ENCODE results near the gene PAQR9. TPM values are rescaled to one million over a fixed set of nuclear protein-coding genes. Genes with fewer than 3 reads are reported as not detected.
A peak's percentile ranks its signal among the peaks of the same experiment; 100 is the strongest.

Gene PAQR9, protein sequence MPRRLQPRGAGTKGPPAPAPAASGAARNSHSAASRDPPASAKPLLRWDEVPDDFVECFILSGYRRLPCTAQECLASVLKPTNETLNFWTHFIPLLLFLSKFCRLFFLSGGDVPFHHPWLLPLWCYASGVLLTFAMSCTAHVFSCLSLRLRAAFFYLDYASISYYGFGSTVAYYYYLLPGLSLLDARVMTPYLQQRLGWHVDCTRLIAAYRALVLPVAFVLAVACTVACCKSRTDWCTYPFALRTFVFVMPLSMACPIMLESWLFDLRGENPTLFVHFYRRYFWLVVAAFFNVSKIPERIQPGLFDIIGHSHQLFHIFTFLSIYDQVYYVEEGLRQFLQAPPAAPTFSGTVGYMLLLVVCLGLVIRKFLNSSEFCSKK
- total RNA-seq (not detected), polyA plus RNA-seq (not detected), total RNA-seq (not detected)

GRCh38 chr3:142963516-142964448 is at the start of gene PAQR9:
Gene PAQR9 (minus strand): TSS chr3:142963674. CDS start chr3:142963336, 338 bp downstream.
- peaks cover 6 to 20% (median 18%) of the 10 kb centered on the region in 7 donors for H3K4me1 Mint-ChIP-seq
- no peak within 1 kb of the TSS for H3K4me3 ChIP-seq (ENCODE audit: low read length)
- H3K4me3 Mint-ChIP-seq: peak within 1 kb of the TSS; percentile 74 to 89 (median 80)
- H3K36me3 Mint-ChIP-seq: peaks cover 0 to 9% (median 0%) of the 10 kb centered on the region in 5 donors
- H3K9me3 Mint-ChIP-seq: peaks cover 0 to 3% (median 0%) of the 10 kb centered on the region in 11 donors
- no peaks in the 10 kb centered on the region for H3K9me3 ChIP-seq (ENCODE audit: control insufficient read depth in 2 of 3, low read length in 3 of 3)
- peak in 1 of 9 donors; percentile 31 for DNase-seq
- CTCF ChIA-PET: no interaction called here
- peak; percentile 46 for ATAC-seq
- no peak within 1 kb of the TSS for H3K27ac Mint-ChIP-seq
- POLR2A ChIA-PET: interaction anchor here (0.6 kb wide), 1 partner anchor 57 kb away, joined by 3 read pairs; no protein-coding TSS in a partner anchor
- no peak within 1 kb of the TSS for H3K27ac ChIP-seq (ENCODE audit: low read depth, low read length)
- peaks cover 6 to 9% of the 10 kb centered on the region in 2 donors for H3K27me3 ChIP-seq (ENCODE audit: control insufficient read depth in 2 of 2, insufficient read depth in 2 of 2, low read length in 2 of 2)
- intact Hi-C loops (cut with micrococcal nuclease): no loop called here
- peaks cover 52 to 78% (median 64%) of the 10 kb centered on the region in 5 donors for H3K27me3 Mint-ChIP-seq
- no peaks in the 10 kb centered on the region for H3K36me3 ChIP-seq (ENCODE audit: control insufficient read depth in 2 of 3, insufficient read depth in 3 of 3, low read length in 3 of 3)
- H3K4me1 ChIP-seq (ENCODE audit: control insufficient read depth in 2 of 2, insufficient read depth in 2 of 2, low read length in 2 of 2): no peaks in the 10 kb centered on the region

GRCh38 chr3:143011705-143012104 is 48.2 kb upstream of the PAQR9 start:
- ChIA-PET CTCF (no interaction called here), POLR2A (interaction anchor here (2.3 kb wide), 1 partner anchor 10 kb away, joined by 8 read pairs; the partner anchor contains the start of gene U2SURP)
- Histone ChIP-seq H3K4me1 (ENCODE audit: control insufficient read depth in 2 of 2, insufficient read depth in 2 of 2, low read length in 2 of 2) (peaks cover 0 to 9% of the 10 kb centered on the region in 2 donors), H3K4me3 (ENCODE audit: low read length) (no peak overlapping the region), H3K27ac (ENCODE audit: low read depth, low read length) (no peak overlapping the region), H3K27me3 (ENCODE audit: control insufficient read depth in 2 of 2, insufficient read depth in 2 of 2, low read length in 2 of 2) (no peaks in the 10 kb centered on the region), H3K9me3 (ENCODE audit: control insufficient read depth in 2 of 3, low read length in 3 of 3) (no peaks in the 10 kb centered on the region), H3K36me3 (ENCODE audit: control insufficient read depth in 2 of 3, insufficient read depth in 3 of 3, low read length in 3 of 3) (peaks cover 5 to 16% (median 5%) of the 10 kb centered on the region in 3 experiments)
- ATAC-seq: no peak
- Mint-ChIP-seq H3K36me3 (peaks cover 0 to 13% (median 9%) of the 10 kb centered on the region in 5 donors), H3K4me1 (peaks cover 34 to 71% (median 62%) of the 10 kb centered on the region in 7 donors), H3K4me3 (peak overlapping the region in 1 of 10 donors; percentile 52), H3K27ac (peak overlapping the region in 2 of 9 donors; percentile 3 to 78), H3K27me3 (no peaks in the 10 kb centered on the region), H3K9me3 (no peaks in the 10 kb centered on the region)
- no peak for DNase-seq
- intact Hi-C loops (cut with micrococcal nuclease): loop anchor here in 1 of 2 donors (1.0 to 2.0 kb wide), 2 partner anchors 9 to 15 kb away; no protein-coding TSS in a partner anchor

- intact Hi-C loops (cut with micrococcal nuclease): loop anchor here in 1 of 2 donors (2.0 kb wide), 1 partner anchor 17 kb away; no protein-coding TSS in a partner anchor
- ChIA-PET CTCF (no interaction called here), POLR2A (interaction anchor here (1.3 kb wide), 1 partner anchor 8 kb away, joined by 5 read pairs; the partner anchor contains the start of gene U2SURP)
- Histone ChIP-seq H3K9me3 (ENCODE audit: control insufficient read depth in 2 of 3, low read length in 3 of 3) (no peaks in the 10 kb centered on the region), H3K36me3 (ENCODE audit: control insufficient read depth in 2 of 3, insufficient read depth in 3 of 3, low read length in 3 of 3) (peaks cover 4 to 16% (median 5%) of the 10 kb centered on the region in 3 experiments), H3K27ac (ENCODE audit: low read depth, low read length) (no peak overlapping the region), H3K4me1 (ENCODE audit: control insufficient read depth in 2 of 2, insufficient read depth in 2 of 2, low read length in 2 of 2) (peaks cover 3 to 9% of the 10 kb centered on the region in 2 donors), H3K4me3 (ENCODE audit: low read length) (no peak overlapping the region), H3K27me3 (ENCODE audit: control insufficient read depth in 2 of 2, insufficient read depth in 2 of 2, low read length in 2 of 2) (no peaks in the 10 kb centered on the region)
- H3K36me3 Mint-ChIP-seq: peaks cover 0 to 13% (median 7%) of the 10 kb centered on the region in 5 donors
- peaks cover 44 to 85% (median 79%) of the 10 kb centered on the region in 7 donors for H3K4me1 Mint-ChIP-seq
- no peaks in the 10 kb centered on the region for H3K9me3 Mint-ChIP-seq
- ATAC-seq: no peak
- no peaks in the 10 kb centered on the region for H3K27me3 Mint-ChIP-seq
- H3K27ac Mint-ChIP-seq: no peak overlapping the region
- no peak for DNase-seq
- peak overlapping the region in 4 of 10 donors; percentile 1 to 69 (median 16) for H3K4me3 Mint-ChIP-seq
Observed at GRCh38 chr3:143010024-143010423, 46.5 kb upstream of the PAQR9 start.

DNA sequence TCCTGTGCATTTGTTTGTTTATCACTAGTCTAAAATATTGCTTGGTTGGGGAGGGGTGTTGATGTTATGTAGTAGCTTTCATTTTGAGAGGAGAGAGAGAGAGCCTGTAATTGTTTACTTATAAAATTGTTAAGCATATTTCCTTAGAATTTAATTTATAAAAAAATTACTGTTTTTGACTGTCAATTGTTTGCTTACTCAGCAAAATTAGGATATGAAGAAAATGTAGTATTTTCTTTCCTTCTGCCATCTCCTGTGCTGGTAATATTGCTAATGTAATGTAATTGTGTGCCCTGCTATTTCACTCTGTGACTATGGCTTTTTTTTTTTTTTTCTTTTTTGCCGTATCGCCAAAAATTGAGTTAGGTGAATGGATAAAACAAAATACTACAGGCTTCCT is 41.3 kb upstream of the PAQR9 start:
- ChIA-PET CTCF (no interaction called here), POLR2A (interaction anchor here (0.7 kb wide), 1 partner anchor 546 kb away, joined by 3 read pairs; no protein-coding TSS in a partner anchor)
- Mint-ChIP-seq H3K27me3 (no peaks in the 10 kb centered on the region), H3K4me3 (peak overlapping the region in 9 of 10 donors; percentile 2 to 56 (median 41)), H3K4me1 (peaks cover 55 to 90% (median 78%) of the 10 kb centered on the region in 7 donors), H3K9me3 (no peaks in the 10 kb centered on the region), H3K36me3 (peaks cover 0 to 9% (median 0%) of the 10 kb centered on the region in 5 donors), H3K27ac (no peak overlapping the region)
- Histone ChIP-seq H3K4me3 (ENCODE audit: low read length) (no peak overlapping the region), H3K27me3 (ENCODE audit: control insufficient read depth in 2 of 2, insufficient read depth in 2 of 2, low read length in 2 of 2) (no peaks in the 10 kb centered on the region), H3K27ac (ENCODE audit: low read depth, low read length) (no peak overlapping the region), H3K4me1 (ENCODE audit: control insufficient read depth in 2 of 2, insufficient read depth in 2 of 2, low read length in 2 of 2) (peaks cover 20 to 22% of the 10 kb centered on the region in 2 donors), H3K9me3 (ENCODE audit: control insufficient read depth in 2 of 3, low read length in 3 of 3) (no peaks in the 10 kb centered on the region), H3K36me3 (ENCODE audit: control insufficient read depth in 2 of 3, insufficient read depth in 3 of 3, low read length in 3 of 3) (peaks cover 0 to 6% (median 0%) of the 10 kb centered on the region in 3 experiments)
- ATAC-seq: no peak
- no peak for DNase-seq
- intact Hi-C loops (cut with micrococcal nuclease): loop anchor here (1.0 to 5.0 kb wide), 6 partner anchors 8 to 1128 kb away; partner anchors contain the start of genes ATP1B3 (in 1 of the 2) and TFDP2 (in 1 of the 2)

DNA sequence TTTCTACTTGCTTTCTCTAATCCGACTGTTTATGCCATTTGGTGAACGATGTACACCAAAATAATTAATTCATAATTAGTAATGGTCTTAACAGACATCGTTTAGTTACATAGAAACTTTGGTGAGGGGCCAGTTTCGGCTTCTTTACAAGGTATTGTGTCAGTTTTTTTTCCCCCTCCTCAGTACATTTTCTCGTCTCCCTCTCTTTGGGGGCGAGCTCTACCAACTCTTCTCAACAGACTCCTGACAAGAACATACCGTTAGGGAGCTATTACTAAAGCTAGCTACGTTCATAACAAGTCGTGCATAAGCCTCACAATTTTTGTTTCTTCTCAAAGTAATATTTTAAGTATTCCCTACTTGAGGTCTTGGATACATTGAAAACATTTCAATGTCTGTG is 39.3 kb upstream of the PAQR9 start:
- no peaks in the 10 kb centered on the region for H3K27me3 ChIP-seq (ENCODE audit: control insufficient read depth in 2 of 2, insufficient read depth in 2 of 2, low read length in 2 of 2)
- H3K36me3 ChIP-seq (ENCODE audit: control insufficient read depth in 2 of 3, insufficient read depth in 3 of 3, low read length in 3 of 3): peaks cover 0 to 6% (median 0%) of the 10 kb centered on the region in 3 experiments
- H3K9me3 ChIP-seq (ENCODE audit: control insufficient read depth in 2 of 3, low read length in 3 of 3): no peaks in the 10 kb centered on the region
- H3K4me3 Mint-ChIP-seq: peak overlapping the region; percentile 91 to 100 (median 98)
- peaks cover 0 to 5% (median 0%) of the 10 kb centered on the region in 5 donors for H3K27me3 Mint-ChIP-seq
- ChIA-PET POLR2A (interaction anchor here (0.7 to 2.8 kb wide), 7 partner anchors 9 to 970 kb away, joined by 3 to 36 read pairs (median 7); partner anchors contain the start of genes ATR, DIPK2A, PLS1 and XRN1), CTCF (interaction anchor here (1.1 kb wide), 1 partner anchor 750 kb away, joined by 4 read pairs; no protein-coding TSS in a partner anchor)
- H3K4me1 ChIP-seq (ENCODE audit: control insufficient read depth in 2 of 2, insufficient read depth in 2 of 2, low read length in 2 of 2): peaks cover 16 to 20% of the 10 kb centered on the region in 2 donors
- H3K27ac ChIP-seq (ENCODE audit: low read depth, low read length): peak overlapping the region; percentile 95
- peak overlapping the region; percentile 96 for H3K4me3 ChIP-seq (ENCODE audit: low read length)
- ATAC-seq (no peak), DNase-seq (no peak)
- no peaks in the 10 kb centered on the region for H3K9me3 Mint-ChIP-seq
- H3K36me3 Mint-ChIP-seq: peaks cover 0 to 10% (median 0%) of the 10 kb centered on the region in 5 donors
- intact Hi-C loops (cut with micrococcal nuclease): loop anchor here (1.0 to 5.0 kb wide), 6 partner anchors 9 to 1125 kb away; partner anchors contain the start of genes ATP1B3 (in 1 of the 2) and TFDP2 (in 1 of the 2)
- peaks cover 41 to 75% (median 65%) of the 10 kb centered on the region in 7 donors for H3K4me1 Mint-ChIP-seq
- peak overlapping the region; percentile 90 to 100 (median 98) for H3K27ac Mint-ChIP-seq
